Muscle layer of colon (tissue), 2 donors: ENCODE measurements around the gene NFKBIE.
A peak's percentile ranks its signal among the peaks of the same experiment; 100 is the strongest.

ENCODE experiments used
- H3K27ac ChIP-seq: one replicate; pipeline ENCODE4 v1.7.0; 2013; ENCODE audit warnings: low read depth, mild to moderate bottlenecking, low read length, moderate library complexity
- H3K27me3 ChIP-seq, 2 donors: one replicate each; pipeline ENCODE4 v1.7.0; 2013; ENCODE audit warnings: low read length in 2 of 2, mild to moderate bottlenecking in 2 of 2; ENCODE audit not compliant: insufficient read depth in 2 of 2, control insufficient read depth in 1 of 2
- H3K36me3 ChIP-seq: one replicate; pipeline ENCODE4 v1.7.0; 2013; ENCODE audit warnings: mild to moderate bottlenecking, low read length; ENCODE audit not compliant: insufficient read depth
- H3K4me1 ChIP-seq: one replicate; pipeline ENCODE4 v1.7.0; 2013; ENCODE audit warnings: mild to moderate bottlenecking, low read length; ENCODE audit not compliant: insufficient read depth
- H3K4me3 ChIP-seq, 2 donors: one replicate each; pipeline ENCODE4 v1.7.0; 2013; ENCODE audit warnings: low read length in 2 of 2, low read depth in 1 of 2, mild to moderate bottlenecking in 1 of 2, moderate library complexity in 1 of 2
- H3K9ac ChIP-seq: one replicate; pipeline ENCODE4 v1.7.0; 2013; ENCODE audit warnings: low read length
- H3K9me3 ChIP-seq: one replicate; pipeline ENCODE4 v1.7.0; 2013; ENCODE audit warnings: mild to moderate bottlenecking, low read length
- donor health status: abdominal sarcoma.
- donor health status: Adenocarcinoma of cecum.

NFKBIE gene

GRCh38 chr6:44255105-44255808, 10.1 kb downstream of the NFKBIE start:
- Histone ChIP-seq H3K4me1 (peaks cover 18% of the 10 kb centered on the region), H3K9ac (no peak overlapping the region), H3K27me3 (no peaks in the 10 kb centered on the region), H3K4me3 (no peak overlapping the region), H3K9me3 (no peaks in the 10 kb centered on the region), H3K27ac (no peak overlapping the region), H3K36me3 (peaks cover 53% of the 10 kb centered on the region)

GRCh38 chr6:44254191-44255104, 10.9 kb downstream of the NFKBIE start:
- no peaks in the 10 kb centered on the region for H3K9me3 ChIP-seq
- peaks cover 54% of the 10 kb centered on the region for H3K36me3 ChIP-seq
- peaks cover 20% of the 10 kb centered on the region for H3K4me1 ChIP-seq
- H3K9ac ChIP-seq = no peak overlapping the region
- no peak overlapping the region for H3K27ac ChIP-seq
- H3K27me3 ChIP-seq = no peaks in the 10 kb centered on the region
- no peak overlapping the region for H3K4me3 ChIP-seq

GRCh38 chr6:44253307-44254101, 11.8 kb downstream of the NFKBIE start:
- no peaks in the 10 kb centered on the region for H3K9me3 ChIP-seq
- no peak overlapping the region for H3K27ac ChIP-seq
- H3K4me3 ChIP-seq = no peak overlapping the region
- H3K36me3 ChIP-seq = peaks cover 63% of the 10 kb centered on the region
- H3K9ac ChIP-seq = no peak overlapping the region
- no peaks in the 10 kb centered on the region for H3K27me3 ChIP-seq
- H3K4me1 ChIP-seq = peaks cover 29% of the 10 kb centered on the region

GRCh38 chr6:44251576-44252524, 13.5 kb downstream of the NFKBIE start:
- Histone ChIP-seq H3K27ac (no peak overlapping the region), H3K9me3 (no peaks in the 10 kb centered on the region), H3K4me3 (no peak overlapping the region), H3K9ac (no peak overlapping the region), H3K27me3 (no peaks in the 10 kb centered on the region), H3K4me1 (peaks cover 27% of the 10 kb centered on the region), H3K36me3 (peaks cover 63% of the 10 kb centered on the region)

GRCh38 chr6:44250718-44251123, 14.6 kb downstream of the NFKBIE start:
- H3K9ac ChIP-seq = no peak overlapping the region
- H3K4me1 ChIP-seq = peaks cover 16% of the 10 kb centered on the region
- no peak overlapping the region for H3K4me3 ChIP-seq
- H3K36me3 ChIP-seq = peaks cover 63% of the 10 kb centered on the region
- no peak overlapping the region for H3K27ac ChIP-seq
- H3K9me3 ChIP-seq = no peaks in the 10 kb centered on the region
- no peaks in the 10 kb centered on the region for H3K27me3 ChIP-seq

GRCh38 chr6:44250067-44250717, 15.2 kb downstream of the NFKBIE start:
- H3K4me3 ChIP-seq = no peak overlapping the region
- H3K4me1 ChIP-seq = peaks cover 16% of the 10 kb centered on the region
- no peaks in the 10 kb centered on the region for H3K27me3 ChIP-seq
- no peak overlapping the region for H3K27ac ChIP-seq
- no peaks in the 10 kb centered on the region for H3K9me3 ChIP-seq
- peaks cover 63% of the 10 kb centered on the region for H3K36me3 ChIP-seq
- H3K9ac ChIP-seq = no peak overlapping the region

GRCh38 chr6:44249082-44249748, 16.1 kb downstream of the NFKBIE start:
- Histone ChIP-seq H3K4me3 (no peak overlapping the region), H3K27me3 (no peaks in the 10 kb centered on the region), H3K4me1 (peaks cover 16% of the 10 kb centered on the region), H3K27ac (no peak overlapping the region), H3K36me3 (peaks cover 53% of the 10 kb centered on the region), H3K9me3 (no peaks in the 10 kb centered on the region), H3K9ac (no peak overlapping the region)

GRCh38 chr6:44248579-44248978, 16.8 kb downstream of the NFKBIE start:
- Histone ChIP-seq H3K36me3 (peaks cover 47% of the 10 kb centered on the region), H3K9ac (peak overlapping the region; percentile 73), H3K27ac (peak overlapping the region; percentile 97), H3K4me3 (peak overlapping the region; percentile 85 to 94), H3K27me3 (no peaks in the 10 kb centered on the region), H3K9me3 (no peaks in the 10 kb centered on the region), H3K4me1 (peaks cover 16% of the 10 kb centered on the region)

GRCh38 chr6:44247338-44248302, 17.7 kb downstream of the NFKBIE start:
- Histone ChIP-seq H3K9ac (peak overlapping the region; percentile 73), H3K36me3 (peaks cover 38% of the 10 kb centered on the region), H3K4me1 (peaks cover 16% of the 10 kb centered on the region), H3K4me3 (peak overlapping the region; percentile 85 to 94), H3K27ac (peak overlapping the region; percentile 97), H3K9me3 (no peaks in the 10 kb centered on the region), H3K27me3 (no peaks in the 10 kb centered on the region)
